OCI-LY1 (cell line): ENCODE results near the gene COX6B1.
"Not testable (repeated sequence)": the region's sequence is repeated elsewhere in the genome, so short reads cannot be mapped to it uniquely, and the experiment has no call there.

Experiments used
- H2AFZ ChIP-seq: fragments of 200-600 bp; sonication (generic), shearing (Covaris generic); 2 replicates; pipeline ENCODE4 v1.6.0; 2014; ENCODE audit warnings: antibody characterized with exemption, mild to moderate bottlenecking, low read length
- H3F3A ChIP-seq: fragments of 200-600 bp; sonication (generic), shearing (Covaris generic); 2 replicates; pipeline ENCODE4 v1.6.0; 2014; ENCODE audit warnings: mild to moderate bottlenecking, antibody characterized with exemption, low read length, moderate library complexity; ENCODE audit not compliant: insufficient read depth
- H3K27ac ChIP-seq: fragments of 200-600 bp; sonication (generic); 2 replicates; pipeline ENCODE4 v1.5.1; 2014; ENCODE audit warnings: low read length, mixed run types, mild to moderate bottlenecking, low read depth; ENCODE audit not compliant: poor library complexity, severe bottlenecking
- H3K27me3 ChIP-seq: fragments of 200-600 bp; sonication (generic); 2 replicates; pipeline ENCODE4 v1.6.0; 2014; ENCODE audit warnings: antibody characterized with exemption, mild to moderate bottlenecking, low read length, moderate library complexity; ENCODE audit not compliant: insufficient read depth
- H3K36me3 ChIP-seq: fragments of 200-600 bp; sonication (generic); 2 replicates; pipeline ENCODE4 v1.6.1; 2014; ENCODE audit warnings: mild to moderate bottlenecking, antibody characterized with exemption, low read length, moderate library complexity, mixed read lengths; ENCODE audit not compliant: insufficient read depth
- H3K4me1 ChIP-seq: fragments of 200-600 bp; sonication (generic); 2 replicates; pipeline ENCODE4 v1.5.1; 2014; ENCODE audit warnings: mild to moderate bottlenecking, low read length, moderate library complexity; ENCODE audit not compliant: insufficient read depth, severe bottlenecking
- H3K4me2 ChIP-seq: fragments of 200-600 bp; sonication (generic), shearing (Covaris generic); 2 replicates; pipeline ENCODE4 v1.6.1; 2014; ENCODE audit warnings: low read length
- H3K4me3 ChIP-seq: fragments of 200-600 bp; sonication (generic); 2 replicates; pipeline ENCODE4 v1.5.1; 2014; ENCODE audit warnings: low read length, low read depth, mild to moderate bottlenecking, mixed read lengths; ENCODE audit not compliant: poor library complexity, severe bottlenecking
- H3K79me2 ChIP-seq: fragments of 200-600 bp; shearing (Covaris generic); 2 replicates; pipeline ENCODE4 v1.6.1; 2016; ENCODE audit warnings: mixed run types, low read length, mixed read lengths; ENCODE audit not compliant: insufficient read depth
- H3K9ac ChIP-seq: fragments of 200-600 bp; sonication (generic), shearing (Covaris generic); 2 replicates; pipeline ENCODE4 v1.6.1; 2014; ENCODE audit warnings: mild to moderate bottlenecking, low read length, mixed read lengths
- H3K9me2 ChIP-seq: fragments of 200-600 bp; sonication (generic), shearing (Covaris generic); 2 replicates; pipeline ENCODE4 v1.6.1; 2014; ENCODE audit warnings: low read depth, mild to moderate bottlenecking, low read length, mixed read lengths
- H3K9me3 ChIP-seq: fragments of 200-600 bp; shearing (Covaris generic); 2 replicates; pipeline ENCODE4 v1.6.1; 2014; ENCODE audit warnings: low read length, mixed read lengths
- H4K20me1 ChIP-seq: fragments of 200-600 bp; sonication (generic), shearing (Covaris generic); 2 replicates; pipeline ENCODE4 v1.6.0; 2016; ENCODE audit warnings: mild to moderate bottlenecking, low read length; ENCODE audit not compliant: insufficient read depth
- CTCF ChIP-seq: fragments of 200-600 bp; sonication (generic), shearing (Covaris generic); IDR thresholded peaks from 2 replicates; pipeline ENCODE4 v1.5.1; 2017; ENCODE audit warnings: mild to moderate bottlenecking, antibody characterized with exemption, low read length, moderate library complexity, mixed read lengths
- EZH2 ChIP-seq: fragments of 200-600 bp; sonication (generic), shearing (Covaris generic); IDR thresholded peaks from 2 replicates; pipeline ENCODE4 v1.8.0; 2017; ENCODE audit warnings: borderline replicate concordance, mixed run types, mild to moderate bottlenecking, antibody characterized with exemption, low read length, moderate library complexity, mixed read lengths

The COX6B1 gene

GRCh38 chr19:35675589-35676140 is 27.5 kb downstream of the COX6B1 start:
- Histone ChIP-seq H3K27ac (no peak overlapping the region), H3K9me2 (no peaks in the 10 kb centered on the region), H3K9me3 (no peaks in the 10 kb centered on the region), H3K9ac (no peak overlapping the region), H3K4me2 (no peak overlapping the region), H3K27me3 (peaks cover 4% of the 10 kb centered on the region; the same call in 1 of the 2 replicates), H3K4me1 (no peaks in the 10 kb centered on the region), H3F3A (no peaks in the 10 kb centered on the region), H3K36me3 (no peaks in the 10 kb centered on the region), H4K20me1 (no peaks in the 10 kb centered on the region), H3K4me3 (no peak overlapping the region), H2AFZ (no peak overlapping the region), H3K79me2 (no peaks in the 10 kb centered on the region)
- TF ChIP-seq EZH2 (no peak), CTCF (no peak)

GRCh38 chr19:35689836-35690235 is 41.7 kb downstream of the COX6B1 start:
- Histone ChIP-seq H3K27ac (no peak overlapping the region), H3K36me3 (no peaks in the 10 kb centered on the region), H3K9me2 (no peaks in the 10 kb centered on the region), H3K4me2 (no peak overlapping the region), H3K4me3 (no peak overlapping the region), H3K79me2 (no peaks in the 10 kb centered on the region), H3K27me3 (no peaks in the 10 kb centered on the region; the same call in 1 of the 2 replicates), H3K9ac (no peak overlapping the region), H4K20me1 (no peaks in the 10 kb centered on the region), H3K9me3 (no peaks in the 10 kb centered on the region), H3K4me1 (no peaks in the 10 kb centered on the region), H3F3A (no peaks in the 10 kb centered on the region), H2AFZ (no peak overlapping the region)
- TF ChIP-seq EZH2 (no peak), CTCF (no peak)

- H3K4me3 ChIP-seq, H3K9me3 ChIP-seq, H4K20me1 ChIP-seq, H3K27me3 ChIP-seq, H3K4me2 ChIP-seq, H3K4me1 ChIP-seq, H3K27ac ChIP-seq, H3F3A ChIP-seq, H3K36me3 ChIP-seq, H3K79me2 ChIP-seq, H2AFZ ChIP-seq, H3K9ac ChIP-seq, H3K9me2 ChIP-seq: not testable (repeated sequence)
Observed at GRCh38 chr19:35691106-35691505, 43.0 kb downstream of the COX6B1 start.

GRCh38 chr19:35692010-35692409 is 43.9 kb downstream of the COX6B1 start:
- no peaks in the 10 kb centered on the region for H3K4me1 ChIP-seq

More at GRCh38 chr19:35692010-35692409, 43.9 kb downstream of the COX6B1 start:
- H3K4me2 ChIP-seq: no peak overlapping the region
- TF ChIP-seq CTCF (peak; percentile 14; the same call in 1 of the 2 replicates), EZH2 (no peak)
- no peaks in the 10 kb centered on the region for H4K20me1 ChIP-seq
- no peaks in the 10 kb centered on the region; the same call in 1 of the 2 replicates for H3K27me3 ChIP-seq
- H3K9me3 ChIP-seq: no peaks in the 10 kb centered on the region
- no peaks in the 10 kb centered on the region for H3F3A ChIP-seq
- H2AFZ ChIP-seq: no peak overlapping the region
- no peaks in the 10 kb centered on the region for H3K36me3 ChIP-seq
- H3K4me3 ChIP-seq: no peak overlapping the region
- H3K9me2 ChIP-seq: no peaks in the 10 kb centered on the region
- no peaks in the 10 kb centered on the region for H3K79me2 ChIP-seq
- H3K27ac ChIP-seq: no peak overlapping the region
- no peak overlapping the region for H3K9ac ChIP-seq
